HuH-7 (cell line): Measurements from ENCODE around the gene HNRNPA2B1.
"Not testable (repeated sequence)": the region's sequence is repeated elsewhere in the genome, so short reads cannot be mapped to it uniquely, and the experiment has no call there.

Experiments used
- DNase-seq: peaks from one replicate; pipeline ENCODE4 v3.0.0; 2011; ENCODE audit warnings: low spot score

HNRNPA2B1 gene

DNA sequence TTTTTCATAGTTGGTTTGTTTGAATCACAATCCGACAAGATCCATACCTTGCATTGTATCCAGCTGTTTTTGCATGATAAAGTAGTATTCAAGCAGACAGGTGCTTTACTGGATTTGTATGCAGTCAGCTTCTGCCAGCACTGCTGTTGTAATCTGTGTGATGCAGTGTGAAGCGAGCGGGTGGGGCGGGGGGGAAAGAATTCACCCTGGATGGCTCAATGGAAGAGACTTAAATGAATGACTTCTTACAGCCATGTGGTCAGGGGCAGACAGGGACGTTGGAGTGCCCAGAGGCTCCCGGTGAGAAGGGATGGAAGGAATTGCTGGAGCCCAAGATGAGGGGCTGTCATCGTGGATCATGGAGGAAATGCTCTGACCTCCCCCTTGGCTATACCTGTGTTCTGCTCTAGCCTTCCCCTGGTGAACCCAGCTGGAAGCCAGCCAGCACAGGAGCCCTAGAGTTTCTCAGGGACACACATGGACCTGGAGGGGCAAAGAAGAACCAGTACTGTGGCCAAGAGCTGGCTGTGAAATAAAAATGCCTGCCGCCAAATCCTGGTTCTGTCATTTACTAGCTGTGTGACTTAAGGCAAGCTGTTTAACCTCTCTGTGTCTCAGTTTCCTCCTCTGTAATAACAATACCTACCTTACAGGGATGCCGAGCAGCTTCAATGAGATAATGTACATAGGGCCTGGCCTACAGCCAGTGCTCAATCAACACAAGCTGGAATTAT lies 34.4 kb downstream of the HNRNPA2B1 start:
- DNase-seq: no peak

DNA sequence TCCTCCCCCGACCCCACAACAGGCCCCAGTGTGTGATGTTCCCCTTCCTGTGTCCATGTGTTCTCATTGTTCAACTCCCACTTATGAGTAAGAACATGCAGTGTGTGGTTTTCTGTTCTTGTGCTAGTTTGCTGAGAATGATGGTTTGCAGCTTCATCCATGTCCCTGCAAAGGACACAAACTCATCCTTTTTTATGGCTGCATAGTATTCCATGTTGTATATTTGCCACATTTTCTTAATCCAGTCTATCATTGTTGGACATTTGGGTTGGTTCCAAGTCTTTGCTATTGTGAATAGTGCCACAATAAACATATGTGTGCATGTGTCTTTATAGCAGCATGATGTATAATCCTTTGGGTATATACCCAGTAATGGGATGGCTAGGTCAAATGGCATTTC lies 36.7 kb downstream of the HNRNPA2B1 start:
- DNase-seq: not testable (repeated sequence)

DNA sequence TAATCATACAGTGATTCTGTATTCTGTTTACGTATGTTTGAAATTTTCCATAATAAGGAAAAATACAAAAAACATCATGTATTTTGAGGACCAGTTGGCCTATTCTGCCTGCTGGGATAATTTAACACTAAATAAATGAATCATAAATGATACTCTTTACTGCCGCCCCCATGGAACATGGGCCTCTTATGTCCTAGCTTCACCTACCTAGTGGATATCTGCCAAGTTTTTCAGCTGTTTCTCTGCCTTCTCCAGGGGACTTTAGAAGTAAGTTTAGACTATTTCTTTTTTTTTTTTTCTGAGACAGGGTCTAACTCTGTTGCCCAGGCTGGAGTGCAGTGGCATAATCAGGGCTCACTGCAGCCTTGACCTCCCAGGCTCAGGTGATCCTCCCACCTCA lies 38.1 kb downstream of the HNRNPA2B1 start:
- no peak for DNase-seq

DNA sequence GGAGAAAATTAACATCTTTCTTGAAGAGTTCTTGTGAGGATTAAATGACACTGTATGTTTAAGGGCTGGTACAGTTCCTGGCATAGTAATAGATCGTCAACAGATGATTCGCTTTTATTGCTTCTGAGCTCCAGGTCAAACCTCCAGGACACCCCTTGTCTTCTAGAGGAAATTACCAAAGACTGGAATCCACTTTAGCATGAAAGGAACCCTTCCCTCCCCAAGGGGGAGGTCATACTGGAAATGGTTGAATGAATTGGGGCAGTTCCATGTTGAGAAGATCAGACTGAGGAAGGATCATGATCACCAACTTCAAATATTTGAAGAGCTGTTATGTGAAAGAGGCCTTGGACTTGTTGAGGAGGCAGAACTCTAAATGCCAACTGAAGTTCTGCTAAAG lies 39.6 kb downstream of the HNRNPA2B1 start:
- no peak for DNase-seq

DNA sequence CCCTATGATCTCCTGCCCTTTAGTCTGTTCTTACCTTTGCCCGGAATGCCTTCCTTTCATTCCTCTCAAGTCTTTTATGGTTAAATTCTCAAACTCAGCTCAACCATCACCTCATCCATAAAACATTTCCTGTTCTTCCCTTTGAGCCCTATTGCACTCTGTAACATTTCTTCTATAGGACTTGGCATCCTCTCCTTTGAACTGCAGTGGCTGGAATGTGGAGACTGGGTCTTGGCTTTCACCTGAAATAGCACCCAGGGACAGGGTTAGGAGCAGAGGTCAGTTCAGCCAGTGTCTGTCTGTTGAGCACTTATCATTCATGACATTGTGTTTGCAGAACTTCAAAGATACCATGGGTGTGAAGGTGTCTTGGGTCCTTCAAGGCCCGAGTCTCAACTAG lies 41.3 kb downstream of the HNRNPA2B1 start:
- DNase-seq: no peak

DNA sequence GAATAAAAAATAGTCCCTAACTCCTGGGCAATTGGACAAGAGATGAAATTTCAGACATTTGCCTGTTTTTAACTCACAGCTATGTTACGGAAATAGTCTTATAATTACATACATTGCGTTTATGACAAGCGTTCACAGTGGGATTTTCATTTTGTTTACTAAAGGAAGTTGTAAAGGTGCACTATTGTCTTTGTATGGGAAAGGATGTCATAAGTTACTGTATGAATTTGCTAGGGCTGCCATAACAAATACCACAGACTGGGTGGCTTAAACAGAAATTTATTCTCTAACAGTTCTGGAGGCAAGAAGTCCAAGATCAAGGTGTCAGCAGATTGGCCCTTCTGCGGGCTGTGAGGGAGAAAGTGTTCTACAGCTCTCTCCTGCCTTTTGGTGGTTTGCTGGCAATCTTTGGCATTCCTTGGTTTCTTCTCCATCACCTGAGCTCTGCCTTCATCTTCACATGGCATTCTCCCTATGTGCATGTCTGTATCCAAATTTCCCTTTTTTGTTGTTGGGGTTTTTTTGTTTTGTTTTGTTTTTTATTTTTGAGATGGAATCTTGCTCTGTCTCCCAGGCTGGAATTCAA lies 42.9 kb downstream of the HNRNPA2B1 start:
- DNase-seq: no peak

DNA sequence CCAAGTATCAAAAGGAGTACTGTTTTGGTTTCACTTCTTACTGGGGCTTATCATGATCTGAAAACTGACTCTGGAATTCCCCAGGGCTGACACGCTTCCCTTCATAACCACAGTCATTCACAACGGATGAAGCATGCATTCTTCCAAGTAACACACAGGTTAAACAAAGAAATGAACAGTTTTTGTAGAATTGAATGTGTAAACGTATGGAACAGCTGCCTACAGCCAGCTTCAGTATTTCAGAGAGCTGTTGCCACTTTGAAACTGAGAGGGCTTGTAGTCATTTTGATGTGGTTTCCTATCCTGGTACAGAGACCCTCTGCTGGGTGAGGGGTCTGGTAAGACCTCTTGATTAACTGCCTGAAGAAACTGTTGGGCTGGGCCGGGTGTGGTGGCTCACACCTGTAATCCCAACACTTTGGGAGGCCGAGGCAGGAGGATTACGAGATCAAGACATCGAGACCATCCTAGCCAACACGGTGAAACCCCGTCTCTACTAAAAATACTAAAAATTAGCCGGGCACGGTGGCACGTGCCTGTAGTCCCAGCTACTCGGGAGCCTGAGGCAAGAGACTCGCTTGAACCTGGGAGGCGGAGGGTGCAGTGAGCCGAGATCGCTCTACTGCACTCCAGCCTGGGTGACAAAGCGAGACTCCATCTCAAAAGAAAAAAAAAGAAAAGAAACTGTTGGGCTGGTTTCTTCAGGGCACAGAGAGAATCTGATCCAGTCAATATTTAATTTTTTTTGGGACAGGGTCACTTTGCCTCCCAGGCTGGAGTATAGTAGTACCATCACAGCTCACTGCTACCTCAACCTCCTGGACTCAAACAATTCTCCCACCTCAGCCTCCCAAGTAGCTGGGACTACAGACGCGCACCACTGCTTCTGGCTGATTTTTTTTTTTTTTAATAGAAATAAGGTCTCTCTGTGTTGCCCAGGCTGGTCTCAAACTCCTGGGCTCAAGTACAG lies 43.8 kb downstream of the HNRNPA2B1 start:
- no peak for DNase-seq

DNA sequence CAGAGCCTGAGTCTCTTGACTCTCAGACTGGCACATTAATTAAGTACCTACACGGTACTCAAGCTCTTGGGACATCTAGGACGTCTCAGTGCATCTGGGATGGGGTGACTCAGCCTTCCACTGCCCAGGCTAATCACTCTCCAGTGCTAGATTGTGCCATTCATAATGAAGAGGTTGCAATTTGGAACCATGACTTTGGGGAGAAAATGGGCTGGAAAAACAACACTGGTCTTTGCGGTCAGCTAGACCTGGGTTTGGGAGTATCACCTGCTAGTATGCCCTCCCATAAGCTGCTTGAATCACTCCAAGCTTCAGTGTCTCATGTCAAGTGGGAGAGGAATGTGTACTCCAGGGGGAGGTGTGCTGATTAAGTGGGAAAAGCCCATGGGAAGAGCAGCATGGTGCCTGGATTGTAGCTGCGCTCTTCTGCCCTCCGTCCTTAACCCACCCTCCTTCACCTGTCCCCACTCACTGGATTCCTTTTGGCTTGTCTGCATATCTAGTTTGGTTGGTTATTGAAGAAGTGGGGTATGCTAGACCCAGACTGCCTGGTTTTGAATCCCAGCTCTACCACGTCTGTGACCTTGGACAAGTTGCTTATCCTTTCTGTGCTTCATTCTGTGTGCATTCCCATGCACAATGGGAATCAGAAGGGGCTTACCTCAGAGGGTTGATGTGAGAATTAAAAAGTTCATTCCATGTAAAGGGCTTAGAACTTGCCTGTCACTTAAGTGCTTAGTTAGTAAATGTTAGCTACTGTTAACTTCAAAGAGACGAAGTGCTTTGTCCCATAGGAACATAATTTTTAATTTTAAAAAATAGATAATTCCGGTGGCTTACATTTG lies 44.8 kb downstream of the HNRNPA2B1 start:
- no peak for DNase-seq

DNA sequence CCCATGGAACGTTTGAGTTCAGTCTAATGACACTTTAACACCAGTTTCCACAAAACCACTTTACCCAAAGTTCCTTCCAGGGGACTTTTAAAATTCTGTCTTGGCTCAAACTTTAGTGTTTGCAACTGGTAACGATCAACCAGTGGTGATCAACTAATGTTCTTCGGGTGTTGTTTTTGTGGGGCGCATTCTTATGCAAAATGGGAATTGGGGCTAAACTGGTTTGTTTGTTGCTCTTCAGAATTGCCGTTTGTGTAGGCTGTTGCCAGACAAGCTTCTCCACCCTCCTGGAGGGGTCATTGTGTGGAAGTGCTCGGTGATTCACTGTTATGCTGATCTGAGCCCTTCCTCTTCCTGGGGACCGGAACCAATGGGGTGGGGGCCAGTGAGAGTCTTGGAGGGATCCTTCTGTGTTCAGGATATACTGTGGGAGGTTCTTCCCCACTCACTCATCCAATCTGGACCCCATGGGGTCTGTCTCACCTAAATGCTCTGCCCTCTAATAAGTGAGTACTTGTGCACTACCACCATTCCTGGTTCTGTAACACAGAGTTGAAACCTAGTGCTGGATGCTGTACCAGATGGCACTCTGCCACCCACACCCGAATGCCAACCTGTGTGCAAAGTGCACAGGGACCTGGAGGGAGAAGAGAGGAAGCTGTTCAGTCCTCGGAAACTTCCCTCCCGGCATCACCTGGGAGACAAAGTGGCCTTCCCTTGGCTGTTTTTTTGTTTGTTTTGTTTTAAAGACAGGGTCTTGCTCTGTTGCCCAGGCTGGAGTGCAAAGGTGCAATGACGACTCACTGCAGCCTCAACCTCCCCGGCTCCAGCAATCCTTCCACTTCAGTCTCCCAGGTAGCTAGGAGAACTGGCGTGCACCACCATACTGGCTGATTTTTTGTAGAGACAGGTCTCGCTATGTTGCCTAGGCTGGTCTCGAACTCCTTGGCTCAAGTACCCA lies 46.4 kb downstream of the HNRNPA2B1 start:
- no peak for DNase-seq

DNA sequence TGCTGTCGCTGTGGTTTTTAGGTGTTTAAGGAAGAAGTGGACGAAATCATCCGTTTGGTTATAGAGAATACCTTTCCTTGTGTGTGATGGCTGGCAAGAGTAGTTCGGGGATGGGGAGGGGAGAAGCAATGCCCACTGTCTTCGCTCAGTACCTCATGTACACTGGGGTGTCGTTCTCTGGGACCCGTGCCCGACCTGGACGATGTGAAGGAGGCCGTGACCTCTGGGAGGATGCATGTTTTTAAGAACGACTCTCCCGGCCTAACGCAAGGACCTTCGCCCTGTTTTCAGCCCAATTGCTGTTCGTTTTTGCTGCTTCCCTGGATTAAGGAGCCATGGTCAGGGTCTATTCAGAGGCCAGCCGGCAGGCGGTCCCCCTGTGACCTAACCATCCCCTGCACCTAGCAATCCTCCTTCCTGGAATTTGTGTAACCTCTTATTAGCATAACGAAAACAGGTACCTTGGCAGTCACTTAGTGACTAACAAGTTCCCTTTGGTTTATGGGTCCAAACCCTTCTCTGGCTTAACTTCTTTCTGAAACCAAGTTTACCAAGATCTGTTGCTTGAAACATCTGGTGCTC lies 47.2 kb downstream of the HNRNPA2B1 start:
- DNase-seq: no peak

DNA sequence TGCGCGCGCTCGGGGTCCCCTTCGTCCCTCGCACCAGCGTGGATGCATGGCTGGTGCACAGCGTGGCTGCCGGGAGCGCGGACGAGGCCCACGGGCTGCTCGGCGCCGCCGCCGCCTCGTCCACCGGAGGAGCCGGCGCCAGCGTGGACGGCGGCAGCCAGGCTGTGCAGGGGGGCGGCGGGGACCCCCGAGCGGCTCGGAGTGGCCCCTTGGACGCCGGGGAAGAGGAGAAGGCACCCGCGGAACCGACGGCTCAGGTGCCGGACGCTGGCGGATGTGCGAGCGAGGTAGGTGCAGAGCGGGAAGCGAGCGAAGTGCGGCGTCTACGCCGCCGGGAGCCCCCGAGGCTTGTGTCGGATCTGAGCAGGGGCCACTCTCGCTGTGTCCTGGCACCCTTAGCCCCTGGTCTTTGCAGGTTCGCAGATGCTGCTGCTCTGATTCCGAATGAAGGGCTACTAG lies 47.7 kb downstream of the HNRNPA2B1 start:
- DNase-seq: not testable (repeated sequence)

DNA sequence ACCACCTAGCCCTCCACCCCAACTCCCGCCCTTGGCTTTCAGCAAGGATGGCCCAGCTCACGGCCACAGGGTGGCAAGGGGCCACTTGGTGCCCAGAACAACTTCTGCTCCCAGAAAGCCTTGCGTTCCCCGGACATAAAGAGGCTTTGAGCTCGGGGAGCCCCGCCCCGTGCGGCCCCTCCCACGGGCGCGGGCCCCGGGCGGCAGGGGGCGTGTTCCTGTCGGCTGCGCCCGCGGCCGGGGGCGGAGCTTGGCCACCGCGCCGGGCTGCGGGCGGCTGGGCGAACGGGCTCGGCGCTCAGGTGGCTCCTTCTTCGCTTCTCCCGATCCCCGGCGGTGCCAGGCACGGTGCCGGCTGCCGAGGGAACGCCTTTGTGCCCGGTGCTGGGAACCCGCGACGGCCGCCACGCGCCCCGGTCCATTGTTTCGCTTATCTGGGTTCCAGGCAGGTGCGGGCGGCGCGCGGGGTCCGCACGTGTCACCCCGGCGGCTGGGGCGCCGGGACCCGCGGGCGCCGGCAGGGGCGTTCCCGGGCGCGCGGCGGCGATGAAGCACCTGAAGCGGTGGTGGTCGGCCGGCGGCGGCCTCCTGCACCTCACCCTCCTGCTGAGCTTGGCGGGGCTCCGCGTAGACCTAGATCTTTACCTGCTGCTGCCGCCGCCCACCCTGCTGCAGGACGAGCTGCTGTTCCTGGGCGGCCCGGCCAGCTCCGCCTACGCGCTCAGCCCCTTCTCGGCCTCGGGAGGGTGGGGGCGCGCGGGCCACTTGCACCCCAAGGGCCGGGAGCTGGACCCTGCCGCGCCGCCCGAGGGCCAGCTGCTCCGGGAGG lies 48.4 kb downstream of the HNRNPA2B1 start, which contains the start of gene NFE2L3:
NFE2L3 (plus strand) TSS at position 246 of the 829 bp plus-strand sequence; CDS start at position 547, 301 bp downstream.
- peak; percentile 92 for DNase-seq

DNA sequence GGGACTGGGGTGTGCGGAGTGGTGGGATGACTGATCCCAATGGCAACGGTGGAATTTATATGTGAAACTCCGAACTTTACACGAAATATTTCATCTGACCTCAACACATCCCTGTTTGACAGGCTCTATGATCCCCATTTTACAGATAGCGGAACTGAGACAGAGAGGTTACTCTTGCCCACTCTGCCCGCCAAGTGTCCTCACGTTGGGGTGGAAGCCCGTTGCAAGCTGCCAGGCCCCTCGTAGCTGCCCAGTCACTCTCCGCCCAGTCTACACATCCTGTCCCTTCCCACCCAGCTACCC lies 48.9 kb downstream of the HNRNPA2B1 start:
- no peak for DNase-seq

DNA sequence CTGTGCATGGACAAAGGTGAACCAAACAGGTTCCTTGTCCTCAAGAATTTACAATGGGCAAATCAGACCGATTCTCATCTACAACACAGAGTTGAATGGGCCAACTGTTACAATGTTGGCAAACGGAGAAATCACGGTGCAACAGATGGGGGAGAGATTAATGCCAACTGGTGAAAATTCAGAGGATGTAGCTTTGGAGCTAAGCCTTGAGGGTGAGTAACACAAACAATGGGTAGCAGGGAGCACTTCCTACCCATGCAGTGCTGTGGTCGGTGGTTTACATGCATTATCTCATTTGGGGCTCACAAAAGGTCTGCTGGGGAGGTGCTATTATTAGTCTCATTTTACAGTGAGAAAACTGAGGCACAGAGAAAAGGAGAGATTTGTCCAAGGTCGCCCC lies 49.5 kb downstream of the HNRNPA2B1 start:
- DNase-seq: no peak

DNA sequence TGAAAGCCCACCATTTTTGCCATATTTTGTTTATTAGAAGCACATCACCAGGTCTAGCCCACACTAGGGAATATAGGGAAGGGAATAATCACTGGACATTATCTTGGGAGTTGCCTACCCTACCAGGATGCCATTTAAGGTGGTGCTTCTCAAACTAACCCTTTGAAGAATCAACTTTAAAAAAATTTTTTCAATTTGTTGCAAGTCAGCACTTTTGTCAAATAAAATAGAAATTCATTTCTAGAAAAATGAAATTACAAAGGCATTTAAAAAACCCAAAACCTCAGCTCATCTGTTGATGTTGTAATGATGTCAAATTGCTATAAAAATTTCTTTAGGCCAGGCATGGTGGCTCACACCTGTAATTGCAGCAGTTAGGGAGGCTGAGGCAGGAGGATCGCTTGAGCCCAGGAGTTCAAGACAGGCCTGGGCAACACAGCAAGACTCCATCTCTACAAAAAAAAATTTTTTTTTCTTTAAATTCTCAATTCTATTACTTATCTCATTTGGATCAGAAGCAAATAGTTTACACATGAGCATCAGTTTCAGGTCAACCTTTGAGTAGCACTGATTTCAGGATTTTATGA lies 51.1 kb downstream of the HNRNPA2B1 start:
- no peak for DNase-seq

DNA sequence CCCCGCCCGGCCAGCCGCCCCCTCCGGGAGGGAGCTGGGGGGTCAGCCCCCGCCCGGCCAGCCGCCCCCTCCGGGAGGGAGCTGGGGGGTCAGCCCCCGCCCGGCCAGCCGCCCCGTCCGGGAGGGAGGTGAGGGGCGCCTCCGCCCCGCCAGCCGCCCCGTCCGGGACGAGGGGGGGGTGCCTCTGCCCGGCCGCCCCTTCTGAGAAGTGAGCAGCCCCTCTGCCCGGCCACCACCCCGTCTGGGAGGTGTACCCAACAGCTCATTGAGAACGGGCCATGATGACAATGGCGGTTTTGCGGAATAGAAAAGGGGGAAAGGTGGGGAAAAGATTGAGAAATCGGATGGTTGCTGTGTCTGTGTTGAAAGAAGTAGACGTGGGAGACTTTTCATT lies 52.2 kb downstream of the HNRNPA2B1 start:
- DNase-seq: not testable (repeated sequence)

DNA sequence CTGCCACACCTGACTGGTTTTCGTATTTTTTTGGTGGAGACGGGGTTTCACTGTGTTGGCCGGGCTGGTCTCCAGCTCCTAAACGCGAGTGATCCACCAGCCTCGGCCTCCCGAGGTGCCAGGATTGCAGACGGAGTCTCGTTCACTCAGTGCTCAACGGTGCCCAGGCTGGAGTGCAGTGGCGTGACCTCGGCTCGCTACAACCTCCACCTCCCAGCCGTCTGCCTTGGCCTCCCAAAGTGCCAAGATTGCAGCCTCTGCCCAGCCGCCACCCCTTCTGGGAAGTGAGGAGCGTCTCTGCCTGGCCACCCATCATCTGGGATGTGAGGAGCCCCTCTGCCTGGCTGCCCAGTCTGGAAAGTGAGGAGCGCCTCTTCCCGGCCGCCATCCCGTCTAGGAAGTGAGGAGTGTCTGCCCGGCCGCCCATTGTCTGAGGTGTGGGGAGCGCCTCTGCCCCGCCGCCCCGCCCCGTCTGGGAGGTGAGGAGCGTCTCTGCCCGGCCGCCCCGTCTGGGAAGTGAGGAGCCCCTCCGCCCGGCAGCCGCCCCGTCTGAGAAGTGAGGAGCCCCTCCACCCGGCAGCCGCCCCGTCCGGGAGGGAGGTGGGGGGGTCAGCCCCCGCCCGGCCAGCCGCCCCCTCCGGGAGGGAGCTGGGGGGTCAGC lies 52.8 kb downstream of the HNRNPA2B1 start:
- not testable (repeated sequence) for DNase-seq

DNA sequence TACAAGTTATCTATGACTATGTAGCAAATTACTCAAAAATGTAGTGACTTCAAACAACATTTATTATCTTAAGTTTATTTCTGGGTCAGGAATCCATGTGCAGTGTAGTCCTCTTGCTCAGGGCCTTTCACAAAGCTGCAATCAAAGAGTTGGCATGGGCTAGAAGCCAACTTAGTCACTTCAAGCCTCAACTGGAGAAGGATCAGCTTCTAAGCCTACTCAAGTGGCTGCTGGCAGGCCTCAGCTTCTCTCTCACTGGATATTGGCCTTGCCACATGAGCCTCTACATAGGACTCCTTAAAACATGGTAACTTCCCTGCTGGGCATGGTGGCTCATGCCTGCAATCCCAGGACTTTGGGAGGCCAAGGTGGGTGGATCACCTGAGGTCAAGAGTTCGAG lies 53.5 kb downstream of the HNRNPA2B1 start:
- DNase-seq: no peak
